Measurements from ENCODE around the gene MED29.

The MED29 gene

GRCh38 chr19:39410017-39410830 is 19.0 kb downstream of the MED29 start:
- peak in 1 of 2 donors; percentile 61 for DNase-seq (ENCODE audit: low read depth in 1 of 2, low spot score in 1 of 2)

- no peak for DNase-seq (ENCODE audit: low read depth in 1 of 2, low spot score in 1 of 2)
Observed at GRCh38 chr19:39410831-39411080, 19.6 kb downstream of the MED29 start.

GRCh38 chr19:39411081-39411831 is 20.1 kb downstream of the MED29 start:
- DNase-seq (ENCODE audit: low read depth in 1 of 2, low spot score in 1 of 2): no peak

GRCh38 chr19:39411832-39412099 is 20.6 kb downstream of the MED29 start:
- DNase-seq (ENCODE audit: low read depth in 1 of 2, low spot score in 1 of 2): peak; percentile 74 to 83

- peak; percentile 96 to 98 for DNase-seq (ENCODE audit: low read depth in 1 of 2, low spot score in 1 of 2)
Observed at GRCh38 chr19:39412100-39412866, 21.1 kb downstream of the MED29 start, which contains the start of gene PLEKHG2. Gene PLEKHG2 (plus strand): TSS chr19:39412669. CDS start chr19:39414087, 1,418 bp downstream.

- DNase-seq (ENCODE audit: low read depth in 1 of 2, low spot score in 1 of 2): no peak
Observed at GRCh38 chr19:39412867-39413271, 21.7 kb downstream of the MED29 start.

- DNase-seq (ENCODE audit: low read depth in 1 of 2, low spot score in 1 of 2): no peak
Observed at GRCh38 chr19:39413272-39413910, 22.2 kb downstream of the MED29 start.

GRCh38 chr19:39413911-39414608 is 22.9 kb downstream of the MED29 start:
- no peak for DNase-seq (ENCODE audit: low read depth in 1 of 2, low spot score in 1 of 2)

- no peak for DNase-seq (ENCODE audit: low read depth in 1 of 2, low spot score in 1 of 2)
Observed at GRCh38 chr19:39415111-39416046, 24.2 kb downstream of the MED29 start.

GRCh38 chr19:39416152-39417120 is 25.3 kb downstream of the MED29 start:
- DNase-seq (ENCODE audit: low read depth in 1 of 2, low spot score in 1 of 2): no peak

- no peak for DNase-seq (ENCODE audit: low read depth in 1 of 2, low spot score in 1 of 2)
Observed at GRCh38 chr19:39417463-39418181, 26.4 kb downstream of the MED29 start.

- DNase-seq (ENCODE audit: low read depth in 1 of 2, low spot score in 1 of 2): no peak
Observed at GRCh38 chr19:39419003-39419402, 27.8 kb downstream of the MED29 start.

GRCh38 chr19:39420769-39421168 is 29.6 kb downstream of the MED29 start:
- no peak for DNase-seq (ENCODE audit: low read depth in 1 of 2, low spot score in 1 of 2)

GRCh38 chr19:39422020-39422419 is 30.8 kb downstream of the MED29 start:
- no peak for DNase-seq (ENCODE audit: low read depth in 1 of 2, low spot score in 1 of 2)

- no peak for DNase-seq (ENCODE audit: low read depth in 1 of 2, low spot score in 1 of 2)
Observed at GRCh38 chr19:39423258-39424086, 32.3 kb downstream of the MED29 start.

- no peak for DNase-seq (ENCODE audit: low read depth in 1 of 2, low spot score in 1 of 2)
Observed at GRCh38 chr19:39424934-39425333, 33.8 kb downstream of the MED29 start.

- DNase-seq (ENCODE audit: low read depth in 1 of 2, low spot score in 1 of 2): no peak
Observed at GRCh38 chr19:39425744-39426143, 34.6 kb downstream of the MED29 start.
